ENCODE data around the gene PRKCE.

DNA sequence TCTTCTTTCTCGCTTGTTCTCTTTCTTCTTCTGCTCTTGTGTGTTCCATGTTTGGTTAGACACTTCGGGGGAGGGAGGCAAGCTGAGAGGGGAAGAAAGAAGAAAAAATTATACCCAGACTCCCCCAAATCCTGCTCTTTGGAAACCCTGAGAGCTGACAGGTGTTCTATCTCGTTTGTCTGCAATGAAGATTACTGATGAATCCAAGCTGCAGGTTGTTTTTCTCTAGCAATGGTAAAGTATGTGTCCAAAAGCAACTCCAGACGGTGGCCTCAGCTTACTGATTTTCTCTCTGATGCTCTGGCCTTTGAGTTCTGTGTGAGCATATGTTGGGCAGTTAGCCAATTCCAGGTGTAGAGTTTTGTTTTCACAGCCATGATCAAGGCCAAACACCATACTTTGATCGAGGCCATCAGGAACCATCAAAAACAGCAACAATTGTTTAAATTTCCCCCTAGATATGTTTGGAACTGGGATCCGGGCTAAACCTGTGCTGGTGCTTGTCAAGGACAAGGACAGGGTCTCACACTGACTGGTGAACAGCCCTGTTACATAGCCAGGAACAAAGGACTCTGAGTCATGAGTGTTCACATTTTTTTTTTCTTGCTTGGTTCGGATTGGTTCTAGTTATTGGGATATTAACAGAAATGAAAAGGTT is 142.0 kb downstream of the PRKCE start:
- TF ChIP-seq, protein P1, sequence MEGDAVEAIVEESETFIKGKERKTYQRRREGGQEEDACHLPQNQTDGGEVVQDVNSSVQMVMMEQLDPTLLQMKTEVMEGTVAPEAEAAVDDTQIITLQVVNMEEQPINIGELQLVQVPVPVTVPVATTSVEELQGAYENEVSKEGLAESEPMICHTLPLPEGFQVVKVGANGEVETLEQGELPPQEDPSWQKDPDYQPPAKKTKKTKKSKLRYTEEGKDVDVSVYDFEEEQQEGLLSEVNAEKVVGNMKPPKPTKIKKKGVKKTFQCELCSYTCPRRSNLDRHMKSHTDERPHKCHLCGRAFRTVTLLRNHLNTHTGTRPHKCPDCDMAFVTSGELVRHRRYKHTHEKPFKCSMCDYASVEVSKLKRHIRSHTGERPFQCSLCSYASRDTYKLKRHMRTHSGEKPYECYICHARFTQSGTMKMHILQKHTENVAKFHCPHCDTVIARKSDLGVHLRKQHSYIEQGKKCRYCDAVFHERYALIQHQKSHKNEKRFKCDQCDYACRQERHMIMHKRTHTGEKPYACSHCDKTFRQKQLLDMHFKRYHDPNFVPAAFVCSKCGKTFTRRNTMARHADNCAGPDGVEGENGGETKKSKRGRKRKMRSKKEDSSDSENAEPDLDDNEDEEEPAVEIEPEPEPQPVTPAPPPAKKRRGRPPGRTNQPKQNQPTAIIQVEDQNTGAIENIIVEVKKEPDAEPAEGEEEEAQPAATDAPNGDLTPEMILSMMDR (conservative IDR thresholded peaks at IDR 0.05 in 1 of 2, IDR thresholded peaks at IDR 0.05 in 1 of 2; ENCODE audit: extremely low read depth in 1 of 2, insufficient read depth in 1 of 2, low read depth in 1 of 2, low read length in 2 of 2) = no peak
- TF ChIP-seq EZH2 (IDR thresholded peaks at IDR 0.05; ENCODE audit: borderline replicate concordance, low read length) = no peak

All from mammary epithelial cell (primary cell).